Keratinocyte (primary cell): Measurements from ENCODE around the gene ASPSCR1. TPM values are rescaled to one million over a fixed set of nuclear protein-coding genes. Genes with fewer than 3 reads are reported as not detected.

Experiments used
- DNase-seq: peaks from one replicate; pipeline ENCODE4 v3.0.0-alpha.2; 2011; ENCODE audit warnings: low read depth, missing footprints, low spot score
- FAIRE-seq: peaks from 2 replicates; lab custom pipeline; 2011; peaks lifted over from hg19 to GRCh38; lab: Jason Lieb, UNC
- H2AFZ ChIP-seq: 2 replicates; pipeline ENCODE4 v1.6.0; 2012; ENCODE audit warnings: low read length, control low read depth, inconsistent platforms; ENCODE audit not compliant: control insufficient read depth
- H3K27ac ChIP-seq: 2 replicates; pipeline ENCODE4 v1.5.1; 2011; ENCODE audit warnings: low read length; ENCODE audit not compliant: control insufficient read depth, insufficient read depth
- H3K27me3 ChIP-seq: 3 replicates; pipeline ENCODE4 v1.6.0; 2011; ENCODE audit warnings: low read length; ENCODE audit not compliant: control insufficient read depth, insufficient read depth; ENCODE audit errors: extremely low read depth
- H3K36me3 ChIP-seq, 2 experiments: 2 replicates in 1 of 2; 3 replicates in 1 of 2; pipeline ENCODE4 v1.5.1; 2011; ENCODE audit warnings: low read length in 2 of 2, mild to moderate bottlenecking in 1 of 2; ENCODE audit not compliant: control insufficient read depth in 2 of 2, insufficient read depth in 2 of 2; ENCODE audit errors: extremely low read depth in 1 of 2
- H3K4me1 ChIP-seq: 3 replicates; pipeline ENCODE4 v1.5.1; 2011; ENCODE audit warnings: low read length; ENCODE audit not compliant: control insufficient read depth, insufficient read depth; ENCODE audit errors: extremely low read depth
- H3K4me2 ChIP-seq: 3 replicates; pipeline ENCODE4 v1.6.0; 2011; ENCODE audit warnings: low read depth, low read length; ENCODE audit not compliant: control insufficient read depth, insufficient read depth; ENCODE audit errors: extremely low read depth
- H3K4me3 ChIP-seq, 3 experiments: fragments of 200-600 bp in 1 of 3; sonication (generic) in 1 of 3; 2 replicates in 2 of 3; 3 replicates in 1 of 3; pipeline ENCODE4 v1.5.1; 2011 to 2016; ENCODE audit warnings: low read length in 3 of 3, mild to moderate bottlenecking in 3 of 3, control low read depth in 2 of 3, inconsistent platforms in 1 of 3, low read depth in 1 of 3, mixed read lengths in 1 of 3, mixed run types in 1 of 3, moderate library complexity in 1 of 3; ENCODE audit not compliant: control insufficient read depth in 2 of 3, insufficient read depth in 2 of 3; ENCODE audit errors: extremely low read depth in 1 of 3
- H3K79me2 ChIP-seq: 2 replicates; pipeline ENCODE4 v1.6.0; 2012; ENCODE audit warnings: low read length; ENCODE audit not compliant: control insufficient read depth, insufficient read depth
- H3K9ac ChIP-seq: 3 replicates; pipeline ENCODE4 v1.6.0; 2011; ENCODE audit warnings: low read length; ENCODE audit not compliant: control insufficient read depth, insufficient read depth; ENCODE audit errors: extremely low read depth
- H3K9me1 ChIP-seq: 3 replicates; pipeline ENCODE4 v1.6.0; 2011; ENCODE audit warnings: low read length; ENCODE audit not compliant: control insufficient read depth, insufficient read depth; ENCODE audit errors: extremely low read depth
- H3K9me3 ChIP-seq: 2 replicates; pipeline ENCODE4 v1.5.1; 2012; ENCODE audit warnings: low read depth, low read length; ENCODE audit not compliant: control insufficient read depth
- H4K20me1 ChIP-seq: 3 replicates; pipeline ENCODE4 v1.6.0; 2011; ENCODE audit warnings: low read length; ENCODE audit not compliant: control insufficient read depth, insufficient read depth; ENCODE audit errors: extremely low read depth
- EZH2 ChIP-seq: IDR thresholded peaks from one replicate; pipeline ENCODE4 v1.6.1; 2012; ENCODE audit warnings: inconsistent platforms, mild to moderate bottlenecking, low read length, moderate library complexity
- dilution Hi-C: fragments of 300-500 bp; cut with MboI; formaldehyde crosslinking; loops from one replicate; pipeline ENCODE4 v1.7.0; 2020; ENCODE audit warnings: low sequenced_read_pairs; ENCODE audit not compliant: extremely low pct_ligation_motif_present
- polyA plus RNA-seq, 5 experiments: library from polyadenylated mRNA; depleted of rRNA in 3 of 5; stranded (reverse) in 3 of 5; stranded (forward) in 1 of 5; unstranded in 1 of 5; fragments of >200 nt; gene quantifications; 1 replicate in 1 of 5; 2 replicates in 3 of 5; 3 replicates in 1 of 5; pipeline versions ENCODE4 v1.2.1 to v1.2.3, GENCODE V29; 2011 to 2012; ENCODE audit warnings: missing spikeins in 2 of 5, low read depth in 1 of 5, low replicate concordance in 1 of 5
- TF ChIP-seq, protein P1 (sequence below), 3 experiments: IDR thresholded peaks in 1 of 3; conservative IDR thresholded peaks in 1 of 3; optimal IDR thresholded peaks in 1 of 3; 2 replicates in 2 of 3; 3 replicates in 1 of 3; pipeline versions ENCODE3 to v1.5.1; 2011; ENCODE audit warnings: low read length in 3 of 3, mild to moderate bottlenecking in 3 of 3, moderate library complexity in 2 of 3, control low read depth in 1 of 3, inconsistent platforms in 1 of 3; ENCODE audit not compliant: insufficient read depth in 2 of 3; ENCODE audit errors: extremely low read depth in 1 of 3

ASPSCR1 gene
- polyA plus RNA-seq, 1 donor (not counting 4 experiments of a cell fraction or from before 2014, with no cell fraction given): 5.2 TPM

DNA sequence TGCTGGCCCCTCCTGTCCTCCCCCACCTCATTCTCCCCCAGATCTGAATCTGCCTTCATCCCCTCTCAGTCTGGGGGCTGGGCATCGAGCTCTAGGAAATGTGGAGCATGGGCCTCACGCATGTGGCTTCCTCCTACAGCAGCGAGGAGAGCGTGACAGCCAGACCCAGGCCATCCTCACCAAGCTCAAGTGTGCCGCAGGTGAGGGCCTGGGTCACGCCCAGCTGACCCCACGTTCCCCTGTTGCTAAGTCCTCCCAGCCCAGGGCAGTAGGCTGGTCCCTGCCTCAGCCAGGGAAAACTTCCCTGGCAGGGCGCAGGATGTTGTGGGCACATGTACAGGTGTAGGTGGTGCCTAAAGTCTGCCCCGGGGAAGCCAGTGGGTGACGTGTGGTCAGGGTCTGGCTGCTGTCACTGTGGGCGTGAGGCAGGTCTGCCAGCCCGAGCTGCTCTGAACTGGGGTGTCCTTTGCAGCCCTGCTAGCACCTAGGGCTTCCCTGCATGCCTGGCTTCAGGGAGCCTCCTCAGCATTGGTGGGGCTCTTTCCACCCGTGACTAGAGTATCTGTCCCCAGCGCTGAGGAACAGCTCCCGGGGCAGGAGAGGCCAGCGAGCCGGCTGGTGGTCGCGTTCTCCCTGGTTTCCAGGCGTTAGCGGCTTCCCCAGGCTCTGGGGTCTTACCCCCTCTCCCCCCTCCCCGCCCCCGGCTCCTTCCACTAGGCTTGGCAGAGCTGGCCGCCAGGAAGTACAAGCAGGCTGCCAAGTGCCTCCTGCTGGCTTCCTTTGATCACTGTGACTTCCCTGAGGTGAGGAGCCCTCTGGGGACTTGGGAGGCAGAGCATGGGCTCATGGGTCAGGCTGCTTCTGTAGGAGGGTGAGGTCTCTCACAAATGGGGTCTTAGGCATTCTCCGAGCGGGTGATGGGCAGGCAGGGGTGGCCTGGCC, 77.9 kb downstream of the ASPSCR1 start:
- no peak overlapping the region for H3K4me2 ChIP-seq
- H3K79me2 ChIP-seq: peaks cover 25% of the 10 kb centered on the region
- no peak overlapping the region for H3K4me3 ChIP-seq
- dilution Hi-C loops: no loop called here
- H2AFZ ChIP-seq: no peak overlapping the region
- FAIRE-seq (no peak), DNase-seq (no peak)
- no peaks in the 10 kb centered on the region for H4K20me1 ChIP-seq
- H3K9ac ChIP-seq: no peak overlapping the region
- no peaks in the 10 kb centered on the region for H3K9me3 ChIP-seq
- TF ChIP-seq, protein P1, sequence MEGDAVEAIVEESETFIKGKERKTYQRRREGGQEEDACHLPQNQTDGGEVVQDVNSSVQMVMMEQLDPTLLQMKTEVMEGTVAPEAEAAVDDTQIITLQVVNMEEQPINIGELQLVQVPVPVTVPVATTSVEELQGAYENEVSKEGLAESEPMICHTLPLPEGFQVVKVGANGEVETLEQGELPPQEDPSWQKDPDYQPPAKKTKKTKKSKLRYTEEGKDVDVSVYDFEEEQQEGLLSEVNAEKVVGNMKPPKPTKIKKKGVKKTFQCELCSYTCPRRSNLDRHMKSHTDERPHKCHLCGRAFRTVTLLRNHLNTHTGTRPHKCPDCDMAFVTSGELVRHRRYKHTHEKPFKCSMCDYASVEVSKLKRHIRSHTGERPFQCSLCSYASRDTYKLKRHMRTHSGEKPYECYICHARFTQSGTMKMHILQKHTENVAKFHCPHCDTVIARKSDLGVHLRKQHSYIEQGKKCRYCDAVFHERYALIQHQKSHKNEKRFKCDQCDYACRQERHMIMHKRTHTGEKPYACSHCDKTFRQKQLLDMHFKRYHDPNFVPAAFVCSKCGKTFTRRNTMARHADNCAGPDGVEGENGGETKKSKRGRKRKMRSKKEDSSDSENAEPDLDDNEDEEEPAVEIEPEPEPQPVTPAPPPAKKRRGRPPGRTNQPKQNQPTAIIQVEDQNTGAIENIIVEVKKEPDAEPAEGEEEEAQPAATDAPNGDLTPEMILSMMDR (optimal IDR thresholded peaks at IDR 0.05 in 1 of 3, IDR thresholded peaks at IDR 0.05 in 1 of 3, conservative IDR thresholded peaks at IDR 0.05 in 1 of 3; ENCODE audit: extremely low read depth in 1 of 3, insufficient read depth in 2 of 3, low read length in 3 of 3): no peak
- no peak for TF ChIP-seq EZH2
- peaks cover 26 to 36% of the 10 kb centered on the region in 2 experiments for H3K36me3 ChIP-seq
- no peak overlapping the region for H3K27ac ChIP-seq
- H3K4me1 ChIP-seq: peaks cover 11% of the 10 kb centered on the region
- no peaks in the 10 kb centered on the region for H3K9me1 ChIP-seq
- no peaks in the 10 kb centered on the region for H3K27me3 ChIP-seq

DNA sequence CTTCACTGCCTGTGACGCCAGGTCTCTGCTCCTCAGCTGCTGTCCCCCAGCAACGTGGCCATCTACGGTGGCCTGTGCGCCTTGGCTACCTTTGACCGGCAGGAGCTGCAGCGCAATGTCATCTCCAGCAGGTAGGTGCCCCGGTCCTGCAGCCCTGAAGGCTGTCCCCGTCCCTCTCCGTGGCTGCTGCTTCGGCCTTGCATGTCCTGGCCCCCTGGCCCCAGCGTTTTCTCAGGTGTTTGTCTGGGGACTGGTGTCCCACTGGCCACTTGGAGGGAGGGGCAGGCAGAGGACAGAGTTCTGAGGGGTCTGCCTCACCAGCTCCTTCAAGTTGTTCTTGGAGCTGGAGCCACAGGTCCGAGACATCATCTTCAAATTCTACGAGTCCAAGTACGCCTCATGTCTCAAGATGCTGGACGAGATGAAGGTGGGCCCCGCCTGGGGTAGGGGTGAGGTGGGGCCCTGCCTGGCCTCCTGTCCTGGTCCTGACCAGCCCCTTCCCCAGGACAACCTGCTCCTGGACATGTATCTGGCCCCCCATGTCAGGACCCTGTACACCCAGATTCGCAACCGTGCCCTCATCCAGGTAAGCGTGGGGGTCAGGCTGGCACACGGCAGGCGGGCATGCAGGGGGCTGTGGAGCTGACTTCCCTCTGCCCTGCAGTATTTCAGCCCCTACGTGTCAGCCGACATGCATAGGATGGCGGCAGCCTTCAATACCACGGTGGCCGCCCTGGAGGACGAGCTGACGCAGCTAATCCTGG, 78.7 kb downstream of the ASPSCR1 start:
- Histone ChIP-seq H3K27me3 (no peaks in the 10 kb centered on the region), H3K4me2 (no peak overlapping the region), H3K9ac (no peak overlapping the region), H2AFZ (no peak overlapping the region), H3K79me2 (peaks cover 20% of the 10 kb centered on the region), H3K4me1 (peaks cover 6% of the 10 kb centered on the region), H3K4me3 (no peak overlapping the region), H3K36me3 (peaks cover 30 to 40% of the 10 kb centered on the region in 2 experiments), H4K20me1 (no peaks in the 10 kb centered on the region), H3K27ac (no peak overlapping the region), H3K9me3 (no peaks in the 10 kb centered on the region), H3K9me1 (no peaks in the 10 kb centered on the region)
- TF ChIP-seq, protein P1 (optimal IDR thresholded peaks at IDR 0.05 in 1 of 3, IDR thresholded peaks at IDR 0.05 in 1 of 3, conservative IDR thresholded peaks at IDR 0.05 in 1 of 3; ENCODE audit: extremely low read depth in 1 of 3, insufficient read depth in 2 of 3, low read length in 3 of 3): no peak
- no peak for TF ChIP-seq EZH2
- FAIRE-seq: no peak
- dilution Hi-C loops: no loop called here
- DNase-seq: no peak
